ENCODE measurements around the gene CRIM1.

CRIM1 gene

DNA sequence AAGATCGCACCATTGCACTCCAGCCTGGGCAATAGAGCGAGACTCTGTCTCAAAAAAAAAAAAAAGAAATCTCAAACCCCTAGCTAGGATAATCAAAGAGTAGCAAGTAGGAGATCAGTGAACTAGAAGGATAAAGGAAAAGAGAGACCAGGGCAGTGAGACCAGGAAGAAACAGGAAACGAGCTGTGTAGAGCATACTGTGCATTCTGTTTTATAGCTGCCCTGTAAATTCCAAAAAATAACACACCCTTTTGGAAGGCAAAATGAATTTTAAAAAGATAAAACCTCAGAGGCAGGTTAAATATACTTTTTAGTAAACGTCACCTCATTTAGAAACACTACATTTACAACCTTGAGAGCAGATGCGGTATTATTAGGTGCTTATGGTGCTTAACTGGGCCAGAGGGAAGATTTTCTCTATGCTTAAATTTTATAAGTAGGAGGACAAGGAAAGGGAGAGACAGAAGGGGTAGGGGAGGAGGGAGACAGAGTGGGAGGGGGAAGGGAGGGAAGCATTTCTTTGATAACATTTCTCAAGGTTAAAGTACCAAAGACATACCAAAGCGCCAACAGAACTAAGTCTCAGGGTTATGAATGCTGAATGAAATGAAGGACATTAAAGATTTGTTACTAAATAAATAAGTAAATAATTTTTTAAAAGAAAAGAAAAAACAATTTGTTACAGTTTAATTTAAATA is 212.3 kb downstream of the CRIM1 start:
- FAIRE-seq (no peak), DNase-seq (ENCODE audit: insufficient read length, low spot score) (no peak)

DNA sequence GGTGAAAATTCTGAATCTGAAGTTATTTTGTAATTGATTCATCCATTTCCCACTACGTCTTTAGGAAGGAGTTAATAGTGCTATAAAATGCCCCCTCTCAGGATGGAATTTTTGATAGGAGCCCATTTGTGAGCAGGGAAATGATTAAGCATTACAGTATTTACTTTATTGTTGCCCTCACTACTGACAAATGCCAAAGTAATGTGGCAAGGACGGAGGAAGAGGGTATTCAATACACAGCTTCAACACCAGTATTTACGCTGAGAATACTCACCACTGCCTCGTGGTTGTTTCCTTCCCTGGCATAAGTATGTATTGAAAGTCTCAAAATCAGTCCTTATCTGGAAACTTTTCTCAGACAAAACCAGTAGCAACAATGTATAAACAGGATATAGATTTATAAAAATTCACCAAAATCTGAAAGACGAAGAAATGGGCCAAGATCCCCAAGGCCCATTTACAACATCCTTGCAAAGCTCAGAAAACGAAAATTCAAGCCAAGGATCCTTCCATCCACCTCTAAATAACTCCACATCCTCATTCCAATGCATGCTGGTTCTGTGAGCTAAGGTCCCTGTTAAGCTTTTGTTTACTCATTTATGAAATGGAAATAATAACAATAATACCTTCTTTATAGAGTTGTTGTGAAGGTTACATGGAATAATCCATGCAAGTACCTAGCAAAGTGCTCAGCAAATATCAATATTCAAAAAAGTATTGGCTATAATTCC is 213.1 kb downstream of the CRIM1 start:
- FAIRE-seq = peak; percentile 95

DNA sequence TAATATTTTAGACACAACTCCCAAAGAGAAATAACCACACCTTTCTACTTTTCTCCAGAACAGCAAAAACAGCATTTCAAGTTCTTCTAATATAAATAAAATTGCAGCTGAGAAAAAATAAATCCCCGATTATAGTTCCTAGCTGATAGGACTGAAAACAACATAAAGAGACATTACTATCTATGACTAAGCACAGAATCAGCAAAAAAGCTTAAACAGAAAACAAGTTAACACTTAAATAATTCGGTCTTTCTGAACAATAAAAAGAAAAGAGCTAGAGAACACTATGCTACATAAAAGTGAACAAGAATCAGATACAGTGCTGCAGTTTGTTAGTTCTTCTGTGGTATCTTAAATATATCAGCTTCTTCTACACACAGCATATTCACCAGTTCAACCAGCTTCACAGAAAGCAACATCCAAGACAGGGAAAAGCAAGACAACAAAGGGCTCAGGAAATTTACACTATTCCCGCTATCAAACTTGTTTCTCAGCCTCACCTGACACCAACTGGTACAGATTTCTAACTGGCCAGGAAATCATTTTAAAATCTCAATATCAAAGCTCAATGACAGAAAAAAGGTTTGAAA is 213.8 kb downstream of the CRIM1 start:
- DNase-seq (ENCODE audit: insufficient read length, low spot score) (no peak), FAIRE-seq (peak; percentile 81)

More for the DNA sequence above, 213.1 kb downstream of the CRIM1 start:
- peak; percentile 48 for DNase-seq (ENCODE audit: insufficient read length, low spot score)

DNA sequence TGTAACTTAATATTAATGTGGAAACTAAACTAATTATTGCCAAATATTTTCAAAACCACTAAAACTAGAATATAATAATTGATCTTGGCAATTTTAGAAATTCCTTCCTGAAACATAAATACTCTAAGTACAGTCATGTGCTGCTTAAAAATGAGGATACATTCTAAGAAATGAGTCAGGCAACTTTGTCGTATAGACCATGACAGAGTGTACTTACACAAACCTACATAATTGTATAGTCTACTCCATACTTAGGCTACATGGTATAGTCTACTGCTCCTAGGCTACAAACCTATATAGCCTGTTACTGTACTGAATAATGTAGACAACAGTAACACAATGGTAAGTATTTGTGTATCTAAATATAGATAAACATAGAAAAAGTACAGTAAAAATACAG is 214.8 kb downstream of the CRIM1 start:
- DNase-seq (ENCODE audit: insufficient read length, low spot score) (no peak), FAIRE-seq (peak; percentile 20)

DNA sequence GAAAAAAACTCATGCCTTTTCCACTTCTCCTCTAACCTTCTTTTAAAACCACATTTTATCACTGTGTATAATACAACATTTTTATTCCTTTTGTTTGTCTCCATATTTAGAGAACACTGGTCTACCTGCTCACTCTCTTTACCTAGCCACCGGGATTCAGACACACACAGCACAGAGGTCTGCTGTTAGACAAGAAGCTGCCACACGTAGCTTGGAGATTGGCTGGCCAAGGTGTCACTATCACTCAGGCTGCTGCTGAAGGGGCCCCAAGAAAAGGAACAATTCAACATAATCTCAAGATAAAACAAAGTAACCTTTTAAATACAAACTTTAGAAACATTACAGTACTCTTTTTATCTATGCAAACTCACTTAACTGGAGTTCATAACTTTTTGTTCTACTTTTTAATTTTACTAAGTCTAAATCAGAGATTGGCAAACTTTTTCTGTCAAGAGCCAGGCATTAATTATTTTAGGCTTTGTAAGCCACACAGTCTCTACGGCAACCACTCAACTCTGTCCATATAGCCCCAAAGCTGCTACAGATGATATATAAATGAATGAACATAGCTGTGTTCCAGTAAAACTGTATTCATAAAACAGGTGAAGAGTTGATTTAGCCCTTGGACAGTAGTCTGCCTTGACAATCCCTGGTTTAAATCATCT is 216.6 kb downstream of the CRIM1 start:
- no peak for FAIRE-seq
- no peak for DNase-seq (ENCODE audit: insufficient read length, low spot score)

DNA sequence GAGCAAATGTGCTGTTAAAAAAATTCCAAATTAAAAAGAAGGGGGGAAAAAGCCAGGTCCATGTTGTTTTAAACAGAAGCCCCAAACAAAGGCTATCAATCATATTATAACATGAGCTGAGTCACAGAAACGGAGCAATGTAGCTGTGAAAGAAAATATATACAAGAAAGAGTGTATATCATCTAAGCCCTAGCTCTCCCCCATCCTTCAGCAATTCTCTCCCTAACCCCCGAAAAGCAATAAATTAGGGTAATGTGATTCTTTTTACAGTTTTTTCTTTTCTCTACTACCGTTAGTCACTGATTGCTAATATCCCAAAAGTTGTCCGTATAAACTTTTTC is 217.1 kb downstream of the CRIM1 start:
- FAIRE-seq (no peak), DNase-seq (ENCODE audit: insufficient read length, low spot score) (no peak)

DNA sequence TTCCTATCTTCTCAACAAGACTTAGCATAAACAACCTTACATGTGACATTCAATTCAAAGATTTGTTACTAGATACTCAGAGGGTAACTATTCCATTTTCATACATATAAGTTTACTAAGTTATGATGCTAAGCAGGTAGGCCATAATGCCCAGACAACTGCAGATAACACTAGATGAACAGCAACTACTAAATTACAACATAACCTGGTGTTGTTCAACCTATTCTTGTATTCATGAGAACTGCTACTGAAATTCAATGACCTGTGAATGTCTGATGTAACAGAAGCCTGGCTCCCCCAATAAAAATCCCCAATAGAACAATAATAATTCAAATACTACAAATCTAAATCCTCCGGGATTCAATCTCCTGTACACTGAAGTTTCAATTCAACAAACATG is 217.6 kb downstream of the CRIM1 start:
- DNase-seq (ENCODE audit: insufficient read length, low spot score) = no peak
- FAIRE-seq = no peak

DNA sequence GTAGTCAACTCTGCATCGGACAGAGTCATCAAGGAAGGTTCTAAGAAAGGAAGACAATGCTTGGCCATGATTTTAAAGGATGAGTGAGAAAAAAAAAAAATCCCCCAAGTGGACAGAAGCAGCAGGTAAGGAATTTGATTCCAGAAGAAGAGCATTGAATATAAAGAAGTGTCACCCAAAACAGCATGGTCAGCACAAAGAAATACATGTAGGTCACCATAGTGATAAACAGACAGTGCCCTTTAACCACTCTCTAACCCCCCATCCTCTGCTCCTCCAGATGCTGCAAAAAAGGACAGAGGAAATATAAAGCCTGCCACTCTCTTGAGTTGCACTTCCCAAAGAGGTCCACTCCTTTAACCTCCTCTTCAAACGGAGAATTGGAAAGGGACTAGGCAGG is 219.0 kb downstream of the CRIM1 start:
- FAIRE-seq (no peak), DNase-seq (ENCODE audit: insufficient read length, low spot score) (no peak)

DNA sequence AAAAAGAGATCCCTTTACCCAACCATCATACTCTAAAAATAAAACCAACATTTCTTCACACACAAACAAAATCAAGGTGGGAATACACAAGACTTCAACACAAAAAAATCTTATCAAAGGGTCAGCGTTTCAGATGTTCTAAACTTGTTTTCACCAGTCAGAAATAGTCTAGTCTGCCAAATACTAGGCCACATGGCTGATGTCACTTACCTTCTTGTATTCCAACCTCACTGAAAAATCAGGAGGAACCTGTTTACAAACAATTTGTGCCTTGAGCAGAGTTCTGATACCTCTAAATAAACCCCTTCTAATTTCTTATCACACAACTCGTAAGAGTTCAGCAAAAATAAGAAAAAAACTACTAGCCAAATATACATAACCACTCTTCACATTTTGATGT is 222.3 kb downstream of the CRIM1 start:
- DNase-seq (ENCODE audit: insufficient read length, low spot score) (no peak), FAIRE-seq (no peak)

DNA sequence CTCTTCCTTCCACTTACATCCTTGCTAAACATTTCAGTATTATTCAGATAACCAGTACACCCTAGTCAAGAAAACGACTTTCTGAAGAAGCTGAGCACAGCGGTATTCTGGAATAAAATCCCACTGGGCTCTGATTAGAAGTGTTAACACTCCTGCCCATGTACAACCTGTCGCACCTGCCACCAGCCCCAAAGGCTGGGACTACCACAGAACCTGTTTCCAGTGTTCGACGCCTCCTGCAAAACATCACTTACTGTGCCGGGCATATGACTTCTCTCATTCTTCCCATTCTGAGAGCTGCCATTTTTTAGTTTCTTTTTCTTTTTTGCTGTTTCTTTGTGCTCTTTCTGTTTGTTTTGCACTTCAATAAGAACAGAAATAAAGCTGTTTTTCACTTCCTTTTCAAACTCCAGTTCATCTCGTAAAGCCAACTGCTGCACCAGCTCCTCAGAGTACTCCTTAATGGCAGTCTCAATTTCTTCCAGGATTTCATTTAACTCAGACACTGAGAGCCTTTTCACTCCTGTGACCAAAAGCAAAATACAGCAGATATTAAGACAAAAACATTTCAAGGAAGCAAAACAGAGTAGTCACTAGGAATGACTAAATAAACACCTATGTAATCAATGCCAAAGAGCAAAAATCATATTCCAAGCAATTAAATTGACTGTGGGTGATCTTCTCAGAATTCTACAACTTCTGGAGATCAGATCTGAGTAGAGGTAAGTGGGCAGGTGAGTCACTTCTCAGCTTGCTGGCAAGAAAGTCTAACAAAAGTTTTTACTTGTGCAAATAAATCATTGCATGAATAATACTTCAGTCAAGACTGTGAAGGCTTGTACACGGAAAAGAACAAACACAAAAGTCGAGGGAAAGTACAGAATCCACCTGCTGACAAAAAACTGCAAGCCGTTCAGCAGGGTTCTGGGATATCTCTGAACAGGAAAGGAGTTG is 223.0 kb downstream of the CRIM1 start:
- no peak for DNase-seq (ENCODE audit: insufficient read length, low spot score)
- no peak for FAIRE-seq

DNA sequence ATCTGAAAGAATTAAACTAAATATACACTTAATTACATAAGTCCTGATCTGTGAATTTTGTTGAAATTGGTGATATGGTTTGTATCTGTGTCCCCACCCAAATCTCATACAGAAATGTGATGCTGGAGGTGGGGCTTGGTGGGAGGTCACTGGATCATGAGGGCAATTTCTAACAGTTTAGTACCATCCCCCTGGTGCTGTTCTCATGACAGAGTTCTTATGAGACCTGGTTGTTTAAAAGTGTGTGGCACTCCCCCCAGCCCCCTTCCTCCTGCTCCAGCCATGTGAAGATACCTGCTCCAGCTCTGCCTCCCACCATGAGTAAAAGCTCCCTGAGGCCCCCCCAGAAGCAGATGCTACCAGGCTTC is 223.7 kb downstream of the CRIM1 start:
- FAIRE-seq = no peak
- no peak for DNase-seq (ENCODE audit: insufficient read length, low spot score)

DNA sequence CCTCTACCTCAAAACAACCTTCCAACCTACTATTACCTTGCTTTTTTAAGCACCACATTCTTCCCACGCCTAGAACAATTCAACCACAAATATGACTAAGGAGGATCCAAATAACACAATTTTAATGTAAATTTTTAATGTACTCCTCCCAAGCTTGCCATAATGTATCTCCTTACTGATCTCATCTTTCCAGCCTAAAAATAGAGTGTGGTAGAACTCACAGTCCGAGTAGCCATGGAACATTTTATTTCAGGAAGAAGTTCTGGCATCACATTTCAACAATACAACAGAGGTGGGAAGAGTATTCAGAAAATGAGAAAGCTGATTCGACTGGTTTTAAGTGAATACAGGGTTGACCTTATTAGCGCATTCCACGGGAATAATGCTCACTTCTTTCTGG is 227.0 kb downstream of the CRIM1 start:
- FAIRE-seq = no peak
- DNase-seq (ENCODE audit: insufficient read length, low spot score) = no peak

DNA sequence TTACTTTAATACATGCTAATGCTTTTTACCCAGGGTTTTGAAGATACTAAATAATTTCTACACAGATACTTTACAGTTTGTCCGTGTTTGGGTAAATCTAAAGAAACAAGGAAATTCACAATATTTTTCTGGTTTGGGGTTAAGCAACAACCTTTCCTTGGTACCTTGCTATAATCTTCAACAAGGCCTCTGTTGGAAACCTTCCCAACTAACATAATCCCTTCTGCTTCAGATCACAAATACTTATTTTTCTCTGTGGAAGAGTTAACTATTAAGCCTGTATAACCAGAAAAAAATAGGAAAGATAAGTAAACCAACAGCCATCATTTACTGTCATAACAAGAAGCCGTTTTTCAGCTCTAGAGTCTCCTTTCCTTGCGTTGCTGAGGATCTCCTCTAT is 227.4 kb downstream of the CRIM1 start:
- FAIRE-seq = no peak

DNA sequence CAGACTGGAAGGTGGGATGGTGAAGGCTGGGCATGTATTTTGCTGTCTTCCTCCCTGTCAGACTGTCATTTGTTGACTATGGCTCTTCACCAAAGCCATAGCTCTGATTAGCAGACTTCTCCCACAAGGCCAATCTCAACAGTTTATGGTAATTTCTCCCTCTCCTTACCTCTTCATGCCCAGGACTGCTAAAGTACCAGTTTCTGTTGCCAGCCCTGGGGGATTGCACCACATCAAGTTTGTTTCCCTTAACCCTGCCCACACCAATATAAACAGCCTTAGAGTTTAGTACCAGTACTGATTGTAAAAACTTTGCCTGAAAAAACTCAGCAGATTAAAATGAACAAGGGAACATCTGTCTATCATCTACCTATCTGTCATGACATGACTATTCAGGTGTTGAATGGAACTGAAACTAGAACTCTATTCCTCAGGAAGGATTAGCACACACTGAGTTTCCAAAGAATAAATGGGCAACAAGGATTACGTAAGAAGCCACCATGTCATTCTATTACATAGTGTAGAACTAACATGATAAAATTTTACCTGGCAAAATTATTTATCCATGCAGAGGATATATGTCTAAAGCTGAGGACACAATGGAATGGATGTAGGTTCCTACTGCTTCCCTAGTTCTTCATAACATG is 228.7 kb downstream of the CRIM1 start:
- DNase-seq (ENCODE audit: insufficient read length, low spot score) (no peak), FAIRE-seq (peak; percentile 82)

More for the DNA sequence above, 227.4 kb downstream of the CRIM1 start:
- DNase-seq (ENCODE audit: insufficient read length, low spot score) = no peak

DNA sequence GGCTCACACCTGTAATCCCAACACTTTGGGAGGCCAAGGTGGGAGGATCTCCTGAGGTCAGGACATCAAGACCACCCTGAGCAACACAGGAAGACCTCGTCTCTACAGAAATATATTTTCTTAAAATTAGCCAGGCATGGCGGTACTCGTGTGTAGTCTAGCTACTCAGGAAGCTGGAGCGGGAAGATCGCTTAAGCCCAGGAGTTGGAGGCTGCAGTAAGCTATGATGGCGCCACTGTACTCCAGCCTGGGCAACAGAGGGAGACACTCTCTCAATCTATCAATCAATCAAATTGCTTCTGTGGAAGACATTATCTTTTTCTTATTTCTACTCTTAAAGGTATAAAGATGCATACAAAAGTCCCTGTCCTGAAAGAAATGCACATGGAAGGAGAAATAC is 231.1 kb downstream of the CRIM1 start:
- FAIRE-seq = no peak
- no peak for DNase-seq (ENCODE audit: insufficient read length, low spot score)

DNA sequence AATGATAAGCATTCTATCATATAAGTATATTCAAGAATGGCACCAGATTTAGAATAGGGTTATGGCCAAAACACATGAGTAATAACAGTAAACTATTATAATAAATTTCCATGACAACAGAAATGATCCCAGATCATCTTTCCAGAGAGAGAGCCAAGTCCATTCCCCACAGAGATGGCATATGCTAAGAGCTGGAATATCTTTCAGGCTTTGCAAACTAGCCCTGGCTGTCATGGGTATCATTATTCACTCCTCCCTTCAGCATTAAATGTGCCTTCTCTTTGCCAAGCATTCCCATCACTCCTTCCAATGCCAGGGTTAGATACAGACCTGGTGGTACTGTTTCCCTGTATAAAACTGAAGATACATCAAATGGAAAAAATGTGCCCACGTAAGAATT is 231.5 kb downstream of the CRIM1 start:
- DNase-seq (ENCODE audit: insufficient read length, low spot score) (no peak), FAIRE-seq (no peak)

DNA sequence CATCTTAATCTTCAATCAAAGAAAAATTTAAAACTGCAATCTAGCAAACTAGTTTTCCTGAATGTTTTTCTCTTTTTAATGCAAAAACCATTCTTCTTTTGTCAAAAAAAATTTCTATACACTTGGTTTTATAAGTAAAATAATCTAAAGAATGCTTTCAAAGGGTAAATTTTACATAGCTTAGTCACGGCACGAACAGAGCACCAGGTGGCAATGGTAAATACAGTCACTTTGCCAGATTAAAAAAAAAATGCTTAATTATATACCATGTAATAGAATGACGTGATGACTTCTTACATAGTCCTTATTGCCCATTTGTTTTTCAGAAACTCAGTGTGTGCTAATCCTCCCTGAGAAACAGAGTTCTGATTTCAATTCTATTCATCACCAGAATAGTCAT is 232.0 kb downstream of the CRIM1 start:
- FAIRE-seq (no peak), DNase-seq (ENCODE audit: insufficient read length, low spot score) (no peak)

DNA sequence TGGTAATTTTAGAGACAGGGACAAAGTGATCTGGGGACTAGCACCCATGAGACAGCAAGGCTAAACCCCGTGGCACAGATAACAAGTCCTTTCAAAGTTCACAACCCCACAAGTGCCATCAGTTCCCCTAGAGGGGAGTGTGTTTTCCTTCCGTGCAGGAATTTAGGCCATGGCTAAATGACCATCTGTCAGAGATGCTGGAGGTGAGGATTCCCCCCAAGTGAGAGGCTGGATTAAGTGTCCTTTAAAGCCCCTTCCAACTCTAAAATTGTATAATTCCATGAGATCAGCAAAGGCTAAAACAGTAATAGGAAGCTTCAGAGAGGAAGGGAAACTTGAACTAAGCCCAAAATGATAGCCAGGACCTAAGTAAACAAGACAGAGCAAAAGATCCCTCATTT is 233.7 kb downstream of the CRIM1 start:
- no peak for DNase-seq (ENCODE audit: insufficient read length, low spot score)

DNA sequence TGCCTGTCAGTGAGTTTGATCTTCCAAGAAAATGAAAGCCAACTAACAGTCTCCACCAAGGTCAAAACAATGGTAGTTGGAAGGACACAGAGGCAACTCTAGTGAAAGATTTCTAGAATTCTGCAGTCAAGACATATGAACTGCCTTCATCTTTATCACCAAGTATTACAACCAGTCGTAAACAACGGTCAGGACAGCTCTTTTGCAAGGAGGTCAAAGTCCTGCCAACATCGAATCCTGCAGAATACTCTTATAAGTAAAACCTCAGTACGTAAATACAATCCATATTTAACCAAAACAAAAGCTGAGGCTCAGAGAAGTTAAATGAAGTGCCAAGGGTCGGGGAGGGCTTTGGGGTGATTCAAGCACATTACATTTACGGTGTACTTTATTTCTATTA is 239.3 kb downstream of the CRIM1 start:
- DNase-seq (ENCODE audit: insufficient read length, low spot score) = no peak
- FAIRE-seq = no peak

More for the DNA sequence above, 233.7 kb downstream of the CRIM1 start:
- no peak for FAIRE-seq

DNA sequence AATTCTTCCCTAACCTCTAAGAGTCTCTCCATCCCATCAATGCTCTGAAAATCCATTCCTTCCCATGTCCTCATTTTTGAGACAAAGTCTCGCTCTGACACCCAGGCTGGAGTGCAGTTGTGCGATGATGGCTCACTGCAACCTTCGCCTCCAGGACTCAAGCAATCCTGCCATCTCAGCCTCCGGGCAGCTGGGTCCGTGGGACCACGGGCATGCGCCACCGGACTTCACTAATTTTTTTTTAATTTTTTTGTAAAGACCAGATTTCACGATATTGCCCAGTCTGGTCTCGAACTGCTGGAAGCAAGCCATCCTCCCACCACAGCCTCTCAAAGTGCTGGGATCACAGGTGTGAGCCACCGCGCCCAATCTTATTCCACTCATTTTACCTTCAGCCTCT is 240.8 kb downstream of the CRIM1 start:
- no peak for FAIRE-seq

More for the DNA sequence above, 240.8 kb downstream of the CRIM1 start:
- DNase-seq (ENCODE audit: insufficient read length, low spot score) = no peak
